ENCODE data around the gene MCHR1.
"Not testable (repeated sequence)": the region's sequence is repeated elsewhere in the genome, so short reads cannot be mapped to it uniquely, and the experiment has no call there.

DNA sequence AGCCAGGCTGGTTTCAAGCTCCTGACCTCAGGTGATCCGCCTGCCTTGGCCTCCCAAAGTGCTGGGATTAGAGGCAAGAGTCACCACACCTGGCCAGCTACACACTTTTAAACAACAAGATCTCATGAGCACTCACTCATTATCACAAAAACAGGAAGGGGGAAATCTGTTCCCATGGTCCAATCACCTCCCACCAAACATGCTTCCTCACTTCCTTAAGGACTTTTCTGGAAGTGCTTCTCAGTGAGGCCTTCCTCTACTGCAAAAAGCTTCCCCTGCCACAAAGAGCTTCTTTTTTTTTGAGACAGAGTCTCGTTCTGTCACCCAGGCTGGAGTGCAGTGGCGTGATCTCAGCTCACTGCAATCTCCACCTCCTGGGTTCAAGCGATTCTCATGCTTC is 3.1 kb upstream of the MCHR1 start:
- TF ChIP-seq, protein P1, sequence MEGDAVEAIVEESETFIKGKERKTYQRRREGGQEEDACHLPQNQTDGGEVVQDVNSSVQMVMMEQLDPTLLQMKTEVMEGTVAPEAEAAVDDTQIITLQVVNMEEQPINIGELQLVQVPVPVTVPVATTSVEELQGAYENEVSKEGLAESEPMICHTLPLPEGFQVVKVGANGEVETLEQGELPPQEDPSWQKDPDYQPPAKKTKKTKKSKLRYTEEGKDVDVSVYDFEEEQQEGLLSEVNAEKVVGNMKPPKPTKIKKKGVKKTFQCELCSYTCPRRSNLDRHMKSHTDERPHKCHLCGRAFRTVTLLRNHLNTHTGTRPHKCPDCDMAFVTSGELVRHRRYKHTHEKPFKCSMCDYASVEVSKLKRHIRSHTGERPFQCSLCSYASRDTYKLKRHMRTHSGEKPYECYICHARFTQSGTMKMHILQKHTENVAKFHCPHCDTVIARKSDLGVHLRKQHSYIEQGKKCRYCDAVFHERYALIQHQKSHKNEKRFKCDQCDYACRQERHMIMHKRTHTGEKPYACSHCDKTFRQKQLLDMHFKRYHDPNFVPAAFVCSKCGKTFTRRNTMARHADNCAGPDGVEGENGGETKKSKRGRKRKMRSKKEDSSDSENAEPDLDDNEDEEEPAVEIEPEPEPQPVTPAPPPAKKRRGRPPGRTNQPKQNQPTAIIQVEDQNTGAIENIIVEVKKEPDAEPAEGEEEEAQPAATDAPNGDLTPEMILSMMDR (IDR thresholded peaks at IDR 0.05; ENCODE audit: low read depth, low read length, poor library complexity, severe bottlenecking): not testable (repeated sequence)
- not testable (repeated sequence) for TF ChIP-seq EZH2phosphoT487 (IDR thresholded peaks at IDR 0.05; ENCODE audit: borderline replicate concordance, low read length)

Data from DOHH2 (cell line).